Smooth muscle cell (in vitro differentiated cells): ENCODE data around the gene GPSM1. TPM values are rescaled to one million over a fixed set of nuclear protein-coding genes. Genes with fewer than 3 reads are reported as not detected.
"Not testable (repeated sequence)": the region's sequence is repeated elsewhere in the genome, so short reads cannot be mapped to it uniquely, and the experiment has no call there.

ENCODE experiments used
- DNase-seq: peaks from one replicate; lab custom pipeline; 2025; ENCODE audit not compliant: unreplicated experiment; lab: John Stamatoyannopoulos, UW
- H2AFZ ChIP-seq: fragments of 200-600 bp; sonication (generic); 2 replicates; pipeline ENCODE4 v1.6.0; 2016; ENCODE audit warnings: antibody characterized with exemption, low read depth, mild to moderate bottlenecking
- H3F3A ChIP-seq: fragments of 200-600 bp; sonication (generic); 2 replicates; pipeline ENCODE4 v1.6.0; 2017; ENCODE audit warnings: antibody characterized with exemption, low read depth
- H3K27ac ChIP-seq: fragments of 200-600 bp; sonication (generic); 2 replicates; pipeline ENCODE4 v1.5.1; 2016; ENCODE audit warnings: low read depth, mild to moderate bottlenecking
- H3K27me3 ChIP-seq: fragments of 200-600 bp; sonication (generic); 2 replicates; pipeline ENCODE4 v1.6.1; 2016; ENCODE audit warnings: low read depth, mild to moderate bottlenecking
- H3K36me3 ChIP-seq: fragments of 200-600 bp; sonication (generic); 2 replicates; pipeline ENCODE4 v1.5.1; 2016; ENCODE audit warnings: low read depth
- H3K4me1 ChIP-seq: fragments of 200-600 bp; sonication (generic); 2 replicates; pipeline ENCODE4 v1.5.1; 2016; ENCODE audit warnings: low read depth
- H3K4me2 ChIP-seq: fragments of 200-600 bp; sonication (generic); 2 replicates; pipeline ENCODE4 v1.6.0; 2016; ENCODE audit warnings: mild to moderate bottlenecking
- H3K4me3 ChIP-seq: fragments of 200-600 bp; sonication (generic); 2 replicates; pipeline ENCODE4 v1.5.1; 2016; ENCODE audit warnings: mild to moderate bottlenecking
- H3K79me2 ChIP-seq: fragments of 200-600 bp; sonication (generic); 2 replicates; pipeline ENCODE4 v1.6.0; 2016; ENCODE audit warnings: low read depth, mild to moderate bottlenecking
- H3K9ac ChIP-seq: fragments of 200-600 bp; sonication (generic); 2 replicates; pipeline ENCODE4 v1.6.0; 2016; ENCODE audit warnings: low read depth
- H3K9me3 ChIP-seq: fragments of 200-600 bp; sonication (generic); replicated peaks from 2 replicates; pipeline ENCODE4 v1.5.1; 2016; ENCODE audit warnings: low read depth
- H4K20me1 ChIP-seq: fragments of 200-600 bp; sonication (generic); 2 replicates; pipeline ENCODE4 v1.6.0; 2016; ENCODE audit warnings: low read depth
- WGBS: methylation state at CpG from one replicate; pipeline ENCODE4 v1.1.7; 2016; ENCODE audit warnings: low lambda C conversion rate; 5-methylcytosine and 5-hydroxymethylcytosine counted together
- polyA plus RNA-seq: library from polyadenylated mRNA; unstranded; fragments of >200 nt; fragmentation: Nextera tagmentation; extraction: Ambion mirVana; gene quantifications from 2 replicates; pipeline ENCODE4 v1.2.1, GENCODE V29; 2016
- total RNA-seq: library from RNA; depleted of rRNA; stranded (reverse); fragments of >200 nt; gene quantifications from 2 replicates; pipeline ENCODE4 v1.2.3, GENCODE V29; 2014
- TF ChIP-seq, protein P1 (sequence below): fragments of 200-600 bp; sonication (generic); IDR thresholded peaks from 2 replicates; pipeline ENCODE4 v1.5.1; 2017; ENCODE audit warnings: borderline replicate concordance, mild to moderate bottlenecking, antibody characterized with exemption; ENCODE audit not compliant: insufficient read depth, poor library complexity, severe bottlenecking

GPSM1 gene
- total and polyA plus RNA-seq, 2 experiments from 2014 or later, result 21.1 to 45.9 TPM

DNA sequence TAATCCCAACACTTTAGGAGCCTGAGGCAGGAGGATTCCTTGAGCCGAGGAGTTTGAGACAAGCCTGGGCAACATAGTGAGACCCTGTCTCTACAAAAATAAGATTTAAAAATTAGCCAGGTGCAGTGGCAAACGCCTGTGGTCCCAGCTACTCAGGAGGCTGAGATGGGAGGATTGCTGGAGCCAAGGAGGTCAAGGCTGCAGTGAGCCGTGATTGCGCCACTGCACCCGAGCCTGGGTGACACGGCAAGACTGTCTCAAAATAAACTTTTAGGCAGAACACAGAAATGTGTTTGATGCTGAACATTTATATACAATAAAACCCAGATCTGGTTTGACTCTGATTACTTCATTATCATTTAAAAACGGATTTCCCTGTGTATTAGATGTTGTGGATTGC lies 78.1 kb downstream of the GPSM1 start:
- H3K27me3 ChIP-seq, result no peaks in the 10 kb centered on the region
- no peak overlapping the region for H3K4me3 ChIP-seq
- H3K4me2 ChIP-seq, result no peak overlapping the region
- H3K9ac ChIP-seq, result no peak overlapping the region
- peaks cover 7% of the 10 kb centered on the region for H3F3A ChIP-seq
- peaks cover 10% of the 10 kb centered on the region for H3K4me1 ChIP-seq
- H4K20me1 ChIP-seq, result peaks cover 6% of the 10 kb centered on the region
- no peaks in the 10 kb centered on the region for H3K9me3 ChIP-seq
- no peak for DNase-seq
- H3K79me2 ChIP-seq, result peaks cover 16% of the 10 kb centered on the region
- H2AFZ ChIP-seq, result no peak overlapping the region
- 97% methylated on average over 7 of the region's 7 CpGs for WGBS
- H3K27ac ChIP-seq, result no peak overlapping the region
- TF ChIP-seq, protein P1, sequence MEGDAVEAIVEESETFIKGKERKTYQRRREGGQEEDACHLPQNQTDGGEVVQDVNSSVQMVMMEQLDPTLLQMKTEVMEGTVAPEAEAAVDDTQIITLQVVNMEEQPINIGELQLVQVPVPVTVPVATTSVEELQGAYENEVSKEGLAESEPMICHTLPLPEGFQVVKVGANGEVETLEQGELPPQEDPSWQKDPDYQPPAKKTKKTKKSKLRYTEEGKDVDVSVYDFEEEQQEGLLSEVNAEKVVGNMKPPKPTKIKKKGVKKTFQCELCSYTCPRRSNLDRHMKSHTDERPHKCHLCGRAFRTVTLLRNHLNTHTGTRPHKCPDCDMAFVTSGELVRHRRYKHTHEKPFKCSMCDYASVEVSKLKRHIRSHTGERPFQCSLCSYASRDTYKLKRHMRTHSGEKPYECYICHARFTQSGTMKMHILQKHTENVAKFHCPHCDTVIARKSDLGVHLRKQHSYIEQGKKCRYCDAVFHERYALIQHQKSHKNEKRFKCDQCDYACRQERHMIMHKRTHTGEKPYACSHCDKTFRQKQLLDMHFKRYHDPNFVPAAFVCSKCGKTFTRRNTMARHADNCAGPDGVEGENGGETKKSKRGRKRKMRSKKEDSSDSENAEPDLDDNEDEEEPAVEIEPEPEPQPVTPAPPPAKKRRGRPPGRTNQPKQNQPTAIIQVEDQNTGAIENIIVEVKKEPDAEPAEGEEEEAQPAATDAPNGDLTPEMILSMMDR, result no peak
- H3K36me3 ChIP-seq, result no peaks in the 10 kb centered on the region

DNA sequence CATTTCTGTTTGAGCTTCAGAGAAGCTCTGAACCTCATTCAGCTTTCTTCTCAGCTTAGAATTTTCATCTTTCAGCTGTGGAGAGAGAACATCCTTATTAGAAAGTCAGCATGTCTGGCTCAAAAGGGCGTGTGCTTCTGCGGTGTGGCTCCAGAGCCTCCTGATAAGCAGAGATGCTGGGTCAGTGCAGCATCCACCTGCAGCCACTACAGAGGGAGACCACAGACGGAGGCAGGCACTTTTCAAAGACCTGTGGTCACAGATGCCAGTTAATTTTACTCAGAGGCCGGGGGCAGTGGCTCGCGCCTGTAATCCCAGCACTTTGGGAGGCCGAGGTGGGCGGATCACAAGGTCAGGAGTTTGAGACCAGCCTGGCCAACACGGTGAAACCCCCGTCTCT lies 78.6 kb downstream of the GPSM1 start:
- H3K36me3 ChIP-seq, H4K20me1 ChIP-seq, H3K4me3 ChIP-seq, H3F3A ChIP-seq, H3K9me3 ChIP-seq, H3K27me3 ChIP-seq, H3K27ac ChIP-seq, DNase-seq, H2AFZ ChIP-seq, H3K9ac ChIP-seq, H3K4me2 ChIP-seq: not testable (repeated sequence)
- peaks cover 20% of the 10 kb centered on the region for H3K79me2 ChIP-seq
- 95% methylated on average over 10 of the region's 10 CpGs for WGBS
- peaks cover 10% of the 10 kb centered on the region for H3K4me1 ChIP-seq

DNA sequence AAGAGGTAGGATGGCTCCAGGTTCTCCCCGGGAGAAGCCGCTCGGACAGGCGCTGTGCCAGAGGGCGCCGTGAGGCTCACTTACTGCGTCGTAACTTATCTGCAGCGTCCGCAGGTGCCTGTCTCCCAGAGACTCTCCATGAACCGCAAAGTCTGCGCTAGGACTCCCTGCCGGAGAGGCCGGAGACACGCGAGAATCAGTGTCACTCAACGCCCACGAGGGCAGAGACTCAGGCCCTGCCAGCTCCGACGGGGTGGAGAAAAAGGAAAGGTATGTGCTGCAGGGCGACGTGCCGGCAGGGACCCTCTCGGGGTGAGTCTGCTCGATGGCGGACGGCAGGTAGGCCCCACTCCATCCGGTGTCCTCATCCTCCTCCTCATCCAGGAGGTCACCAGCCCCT lies 79.7 kb downstream of the GPSM1 start:
- peaks cover 17% of the 10 kb centered on the region for H3K4me1 ChIP-seq
- not testable (repeated sequence) for H3K27ac ChIP-seq, DNase-seq, H3K4me2 ChIP-seq, H2AFZ ChIP-seq, H3K36me3 ChIP-seq, H3K9ac ChIP-seq, H3K9me3 ChIP-seq, H3K4me3 ChIP-seq, H3F3A ChIP-seq, H3K27me3 ChIP-seq
- peaks cover 32% of the 10 kb centered on the region for H3K79me2 ChIP-seq
- H4K20me1 ChIP-seq, result peaks cover 20% of the 10 kb centered on the region
- WGBS, result 97% methylated on average over 28 of the region's 28 CpGs

DNA sequence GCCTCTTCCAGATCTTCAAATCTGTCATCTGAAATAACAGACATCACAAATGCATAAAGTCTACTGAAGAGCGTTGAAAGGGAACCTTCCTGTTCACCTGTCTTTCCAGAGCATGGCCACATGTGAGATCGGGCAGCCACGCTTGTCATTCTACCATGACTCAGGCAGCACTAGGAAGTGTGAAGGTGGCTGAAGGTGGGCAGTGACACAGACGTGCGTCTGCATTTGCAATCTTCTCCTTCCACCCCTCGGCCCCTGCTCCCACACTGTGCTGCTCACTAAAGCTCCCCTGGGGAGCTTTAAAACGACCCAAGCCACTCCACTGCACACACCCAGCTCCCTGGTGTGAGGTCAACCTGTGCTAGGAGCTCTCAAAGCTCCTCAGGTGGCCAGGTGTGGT lies 80.6 kb downstream of the GPSM1 start:
- Histone ChIP-seq H3K79me2 (peaks cover 41% of the 10 kb centered on the region), H3K36me3 (peaks cover 3% of the 10 kb centered on the region), H3K4me2 (no peak overlapping the region), H3K9me3 (no peaks in the 10 kb centered on the region), H3F3A (no peaks in the 10 kb centered on the region), H3K4me3 (no peak overlapping the region), H3K27ac (no peak overlapping the region), H3K4me1 (peaks cover 17% of the 10 kb centered on the region), H3K9ac (no peak overlapping the region), H4K20me1 (peaks cover 28% of the 10 kb centered on the region), H3K27me3 (no peaks in the 10 kb centered on the region), H2AFZ (no peak overlapping the region)
- WGBS, result 96% methylated on average over 7 of the region's 7 CpGs
- DNase-seq, result no peak
- TF ChIP-seq, protein P1, result no peak

Other genes starting within 250 kb of the GPSM1 start
- gene NACC2, start 232.2 kb upstream of the GPSM1 start, total RNA-seq, result 6.9 and 8.8 TPM in 2 replicates
- gene NACC2, start 232.2 kb upstream of the GPSM1 start, polyA plus RNA-seq, result 5.4 and 6.7 TPM in 2 replicates
- gene TMEM250, start 208.7 kb upstream of the GPSM1 start, total RNA-seq, result 13.0 and 26.7 TPM in 2 replicates
- gene TMEM250, start 208.7 kb upstream of the GPSM1 start, polyA plus RNA-seq, result 38.2 and 41.5 TPM in 2 replicates
- not detected in 2 replicates for gene LHX3, start 122.4 kb upstream of the GPSM1 start, total RNA-seq
- not detected in 2 replicates for gene LHX3, start 122.4 kb upstream of the GPSM1 start, polyA plus RNA-seq
- 8.7 TPM in 2 replicates for gene QSOX2, start 81.7 kb upstream of the GPSM1 start, total RNA-seq
- 1.9 and 2.5 TPM in 2 replicates for gene QSOX2, start 81.7 kb upstream of the GPSM1 start, polyA plus RNA-seq
- not detected in 2 replicates for gene CCDC187, start 23.4 kb upstream of the GPSM1 start, total RNA-seq
- gene CCDC187, start 23.4 kb upstream of the GPSM1 start, polyA plus RNA-seq, result 0.10 TPM in 1 of 2 replicates, not detected in the other
- gene DNLZ, start 36.2 kb downstream of the GPSM1 start, total RNA-seq, result 9.5 and 19.0 TPM in 2 replicates
- gene DNLZ, start 36.2 kb downstream of the GPSM1 start, polyA plus RNA-seq, result 31.5 and 41.5 TPM in 2 replicates
- 0.94 and 1.2 TPM in 2 replicates for gene CARD9, start 46.1 kb downstream of the GPSM1 start, total RNA-seq
- gene CARD9, start 46.1 kb downstream of the GPSM1 start, polyA plus RNA-seq, result 1.9 and 3.0 TPM in 2 replicates
- gene SNAPC4, start 72.6 kb downstream of the GPSM1 start, total RNA-seq, result 1.6 and 4.2 TPM in 2 replicates
- gene SNAPC4, start 72.6 kb downstream of the GPSM1 start, polyA plus RNA-seq, result 8.1 and 9.0 TPM in 2 replicates
- gene ENTR1, start 83.1 kb downstream of the GPSM1 start, total RNA-seq, result 28.9 and 47.6 TPM in 2 replicates
- 25.4 and 29.7 TPM in 2 replicates for gene ENTR1, start 83.1 kb downstream of the GPSM1 start, polyA plus RNA-seq
- gene PMPCA, start 83.1 kb downstream of the GPSM1 start, total RNA-seq, result 39.1 and 39.8 TPM in 2 replicates
- 73.0 and 75.7 TPM in 2 replicates for gene PMPCA, start 83.1 kb downstream of the GPSM1 start, polyA plus RNA-seq
- 2.8 and 6.5 TPM in 2 replicates for gene INPP5E, start 112.3 kb downstream of the GPSM1 start, total RNA-seq
- 7.7 and 10.9 TPM in 2 replicates for gene INPP5E, start 112.3 kb downstream of the GPSM1 start, polyA plus RNA-seq
- 40.2 and 45.7 TPM in 2 replicates for gene SEC16A, start 155.5 kb downstream of the GPSM1 start, total RNA-seq
- gene SEC16A, start 155.5 kb downstream of the GPSM1 start, polyA plus RNA-seq, result 56.8 and 72.2 TPM in 2 replicates
- gene NOTCH1, start 218.5 kb downstream of the GPSM1 start, total RNA-seq, result 7.8 and 13.2 TPM in 2 replicates
- gene NOTCH1, start 218.5 kb downstream of the GPSM1 start, polyA plus RNA-seq, result 7.2 and 11.4 TPM in 2 replicates